DOHH2 (cell line): ENCODE results near the gene ATP6V0A1.

Source experiments
- H3F3A ChIP-seq: fragments of 200-600 bp; sonication (generic), shearing (Covaris generic); 2 replicates; pipeline ENCODE4 v1.6.0; 2016; ENCODE audit warnings: antibody characterized with exemption, mild to moderate bottlenecking; ENCODE audit not compliant: control insufficient read depth, insufficient read depth
- H3K27ac ChIP-seq: fragments of 200-600 bp; sonication (generic); 2 replicates; pipeline ENCODE4 v1.5.1; 2014; ENCODE audit warnings: low read depth, mild to moderate bottlenecking, low read length, moderate library complexity
- H3K27me3 ChIP-seq: fragments of 200-600 bp; sonication (generic); 2 replicates; pipeline ENCODE4 v1.6.1; 2014; ENCODE audit warnings: mild to moderate bottlenecking, low read length, mixed read lengths; ENCODE audit not compliant: control insufficient read depth
- H3K36me3 ChIP-seq: fragments of 200-600 bp; sonication (generic); 2 replicates; pipeline ENCODE4 v1.6.1; 2014; ENCODE audit warnings: mild to moderate bottlenecking, low read length, moderate library complexity, mixed read lengths; ENCODE audit not compliant: control insufficient read depth
- H3K4me1 ChIP-seq: fragments of 200-600 bp; sonication (generic); 2 replicates; pipeline ENCODE4 v1.6.1; 2014; ENCODE audit warnings: mild to moderate bottlenecking, low read length, mixed read lengths; ENCODE audit not compliant: control insufficient read depth
- H3K4me2 ChIP-seq: fragments of 200-600 bp; sonication (generic); 2 replicates; pipeline ENCODE4 v1.6.0; 2014; ENCODE audit warnings: mild to moderate bottlenecking, low read length, moderate library complexity
- H3K4me3 ChIP-seq: fragments of 200-600 bp; sonication (generic); 2 replicates; pipeline ENCODE4 v1.5.1; 2014; ENCODE audit warnings: mild to moderate bottlenecking, low read length, mixed read lengths
- H3K79me2 ChIP-seq: fragments of 200-600 bp; sonication (generic); 2 replicates; pipeline ENCODE4 v1.6.1; 2014; ENCODE audit warnings: mild to moderate bottlenecking, low read length, mixed read lengths; ENCODE audit not compliant: control insufficient read depth
- H3K9me2 ChIP-seq: fragments of 200-600 bp; sonication (generic); replicated peaks from 2 replicates; pipeline ENCODE4 v1.6.1; 2014; ENCODE audit warnings: mild to moderate bottlenecking, low read length, mixed read lengths; ENCODE audit not compliant: control insufficient read depth
- H3K9me3 ChIP-seq: fragments of 200-600 bp; sonication (generic); 2 replicates; pipeline ENCODE4 v1.6.1; 2014; ENCODE audit warnings: antibody characterized with exemption, low read length, mixed read lengths; ENCODE audit not compliant: control insufficient read depth, insufficient read depth
- H4K20me1 ChIP-seq: fragments of 200-600 bp; sonication (generic); 2 replicates; pipeline ENCODE4 v1.6.0; 2014; ENCODE audit warnings: low read depth, mild to moderate bottlenecking, antibody characterized with exemption, low read length, moderate library complexity; ENCODE audit not compliant: control insufficient read depth, insufficient read depth
- CTCF ChIP-seq: fragments of 200-600 bp; sonication (generic); IDR thresholded peaks from one replicate; pipeline ENCODE4 v1.5.1; 2014; ENCODE audit warnings: antibody characterized with exemption, mild to moderate bottlenecking, low read depth, low read length; ENCODE audit not compliant: poor library complexity, severe bottlenecking
- EZH2phosphoT487 ChIP-seq: fragments of 200-600 bp; sonication (generic); IDR thresholded peaks from 2 replicates; pipeline ENCODE4 v1.6.1; 2017; ENCODE audit warnings: borderline replicate concordance, mild to moderate bottlenecking, antibody characterized with exemption, low read length, moderate library complexity, mixed read lengths

Gene ATP6V0A1

GRCh38 chr17:42509409-42509808 lies 50.7 kb downstream of the ATP6V0A1 start:
- no peak overlapping the region for H3K27ac ChIP-seq
- H3K36me3 ChIP-seq: no peaks in the 10 kb centered on the region
- H3K9me3 ChIP-seq: no peaks in the 10 kb centered on the region

GRCh38 chr17:42509841-42510240 lies 51.2 kb downstream of the ATP6V0A1 start:
- no peaks in the 10 kb centered on the region for H3K9me2 ChIP-seq
- no peaks in the 10 kb centered on the region for H3K9me3 ChIP-seq
- no peak overlapping the region for H3K4me2 ChIP-seq
- H3K79me2 ChIP-seq: no peaks in the 10 kb centered on the region
- TF ChIP-seq EZH2phosphoT487 (no peak), CTCF (no peak)
- no peak overlapping the region for H3K27ac ChIP-seq
- H3F3A ChIP-seq: no peaks in the 10 kb centered on the region
- peaks cover 51% of the 10 kb centered on the region for H3K27me3 ChIP-seq
- H4K20me1 ChIP-seq: no peaks in the 10 kb centered on the region
- H3K4me1 ChIP-seq: no peaks in the 10 kb centered on the region
- H3K4me3 ChIP-seq: no peak overlapping the region
- H3K36me3 ChIP-seq: no peaks in the 10 kb centered on the region

More at GRCh38 chr17:42509409-42509808, 50.7 kb downstream of the ATP6V0A1 start:
- no peaks in the 10 kb centered on the region for H3K79me2 ChIP-seq
- TF ChIP-seq CTCF (no peak), EZH2phosphoT487 (no peak)
- no peaks in the 10 kb centered on the region for H3F3A ChIP-seq
- no peak overlapping the region for H3K4me2 ChIP-seq
- no peaks in the 10 kb centered on the region for H3K4me1 ChIP-seq
- no peaks in the 10 kb centered on the region for H4K20me1 ChIP-seq
- no peaks in the 10 kb centered on the region for H3K9me2 ChIP-seq
- no peak overlapping the region for H3K4me3 ChIP-seq
- H3K27me3 ChIP-seq: peaks cover 55% of the 10 kb centered on the region

- Histone ChIP-seq H3K36me3 (no peaks in the 10 kb centered on the region), H3K9me3 (no peaks in the 10 kb centered on the region), H3K9me2 (no peaks in the 10 kb centered on the region), H3K4me2 (no peak overlapping the region), H3F3A (no peaks in the 10 kb centered on the region), H4K20me1 (no peaks in the 10 kb centered on the region), H3K79me2 (no peaks in the 10 kb centered on the region), H3K4me3 (no peak overlapping the region), H3K4me1 (0 out of 2 replicates have a peak, but pooled peaks cover under 1% of the 10 kb centered on the region), H3K27me3 (peaks cover 49% of the 10 kb centered on the region), H3K27ac (no peak overlapping the region)
- no peak for TF ChIP-seq EZH2phosphoT487
- no peak for TF ChIP-seq CTCF
Measured at GRCh38 chr17:42512246-42512645, 53.6 kb downstream of the ATP6V0A1 start.
